H54 (cell line): ENCODE measurements around the gene ARVCF.

Experiments used
- DNase-seq: peaks from one replicate; pipeline ENCODE4 v3.0.0; 2011; ENCODE audit warnings: low spot score, mixed read lengths; ENCODE audit not compliant: insufficient read length
- FAIRE-seq: peaks from 3 replicates; lab custom pipeline; 2011; peaks lifted over from hg19 to GRCh38; lab: Jason Lieb, UNC
- POLR2A ChIP-seq: IDR thresholded peaks from 2 replicates; pipeline ENCODE4 v1.6.1; 2011; ENCODE audit warnings: low read depth, mild to moderate bottlenecking, low read length

Gene ARVCF

DNA sequence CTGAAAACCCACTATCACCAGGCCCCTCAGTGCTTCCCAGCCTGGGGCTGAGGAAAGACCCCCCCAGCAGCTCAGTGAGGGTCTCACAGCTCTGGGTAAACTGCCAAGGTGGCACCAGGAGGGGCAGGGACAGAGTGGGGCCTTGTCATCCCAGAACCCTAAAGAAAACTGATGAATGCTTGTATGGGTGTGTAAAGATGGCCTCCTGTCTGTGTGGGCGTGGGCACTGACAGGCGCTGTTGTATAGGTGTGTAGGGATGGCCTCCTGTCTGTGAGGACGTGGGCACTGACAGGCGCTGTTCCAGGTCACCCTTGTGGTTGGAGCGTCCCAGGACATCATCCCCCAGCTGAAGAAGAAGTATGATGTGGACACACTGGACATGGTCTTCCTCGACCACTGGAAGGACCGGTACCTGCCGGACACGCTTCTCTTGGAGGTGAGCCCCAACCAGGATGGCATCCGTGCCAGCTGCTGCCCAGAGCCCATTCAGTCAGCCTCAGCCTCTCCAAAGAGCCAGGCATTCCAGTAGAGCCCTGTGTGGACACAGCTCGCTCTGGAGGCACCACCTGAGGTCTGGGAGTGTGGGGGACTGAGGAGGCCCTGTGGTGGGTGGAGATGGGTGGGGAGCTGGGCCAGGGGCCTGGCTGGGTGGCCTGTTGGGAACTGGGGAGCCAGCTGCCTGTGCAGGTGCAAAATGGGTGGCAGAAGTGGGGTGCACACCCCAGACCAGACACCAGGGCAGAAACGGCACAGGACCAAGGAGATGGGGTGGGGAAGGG is 52.6 kb downstream of the ARVCF start:
- FAIRE-seq (no peak), DNase-seq (no peak)
- no peak for TF ChIP-seq POLR2A

DNA sequence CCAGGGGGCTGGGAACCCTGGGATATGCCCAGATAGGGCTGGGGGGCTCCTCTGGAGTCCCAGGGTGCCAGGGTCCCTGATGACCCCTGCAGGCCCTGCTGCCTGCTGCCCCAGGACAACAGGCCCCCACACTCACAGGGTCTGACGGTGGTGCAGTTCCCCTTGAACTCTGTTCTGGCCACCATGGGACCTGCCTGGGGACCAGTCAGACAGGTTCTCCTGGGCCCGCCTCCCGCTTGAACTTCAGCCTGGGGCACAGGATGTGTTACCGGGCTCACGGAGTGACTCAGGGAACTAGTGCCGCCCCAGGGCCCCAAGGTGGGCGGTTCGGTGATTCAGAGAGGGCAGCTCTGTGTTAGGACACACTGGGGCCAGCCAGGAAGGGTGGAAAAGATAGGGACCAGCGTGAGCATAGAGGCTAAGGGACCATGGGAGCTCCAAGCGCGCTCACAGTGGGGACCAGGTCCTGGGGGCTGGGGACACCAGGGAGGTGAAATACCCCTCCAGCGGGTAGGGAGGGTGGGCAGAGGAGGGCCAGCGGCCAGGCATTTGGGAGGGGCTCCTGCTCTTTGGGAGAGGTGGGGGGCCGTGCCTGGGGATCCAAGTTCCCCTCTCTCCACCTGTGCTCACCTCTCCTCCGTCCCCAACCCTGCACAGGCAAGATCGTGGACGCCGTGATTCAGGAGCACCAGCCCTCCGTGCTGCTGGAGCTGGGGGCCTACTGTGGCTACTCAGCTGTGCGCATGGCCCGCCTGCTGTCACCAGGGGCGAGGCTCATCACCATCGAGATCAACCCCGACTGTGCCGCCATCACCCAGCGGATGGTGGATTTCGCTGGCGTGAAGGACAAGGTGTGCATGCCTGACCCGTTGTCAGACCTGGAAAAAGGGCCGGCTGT is 53.5 kb downstream of the ARVCF start:
- TF ChIP-seq POLR2A, result no peak
- no peak for DNase-seq
- no peak for FAIRE-seq

DNA sequence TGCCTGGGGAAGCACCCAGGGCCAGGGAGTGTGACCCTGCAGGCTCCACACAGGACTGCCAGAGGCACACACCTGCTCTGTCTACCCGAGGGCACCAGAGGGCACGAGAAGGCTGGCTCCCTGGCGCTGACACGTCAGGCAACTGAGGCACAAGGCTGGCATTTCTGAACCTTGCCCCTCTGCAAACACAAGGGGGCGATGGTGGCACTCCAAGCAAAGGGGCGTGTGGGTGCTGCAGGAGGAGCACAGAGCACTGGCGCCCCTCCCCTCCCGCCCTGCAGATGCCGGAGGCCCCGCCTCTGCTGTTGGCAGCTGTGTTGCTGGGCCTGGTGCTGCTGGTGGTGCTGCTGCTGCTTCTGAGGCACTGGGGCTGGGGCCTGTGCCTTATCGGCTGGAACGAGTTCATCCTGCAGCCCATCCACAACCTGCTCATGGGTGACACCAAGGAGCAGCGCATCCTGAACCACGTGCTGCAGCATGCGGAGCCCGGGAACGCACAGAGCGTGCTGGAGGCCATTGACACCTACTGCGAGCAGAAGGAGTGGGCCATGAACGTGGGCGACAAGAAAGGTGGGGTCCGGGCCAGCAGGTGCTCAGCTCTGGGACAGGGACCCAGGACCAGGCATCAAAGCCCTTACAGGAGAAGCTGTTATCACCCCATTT is 54.2 kb downstream of the ARVCF start:
- TF ChIP-seq POLR2A, result no peak
- DNase-seq, result no peak
- no peak for FAIRE-seq

DNA sequence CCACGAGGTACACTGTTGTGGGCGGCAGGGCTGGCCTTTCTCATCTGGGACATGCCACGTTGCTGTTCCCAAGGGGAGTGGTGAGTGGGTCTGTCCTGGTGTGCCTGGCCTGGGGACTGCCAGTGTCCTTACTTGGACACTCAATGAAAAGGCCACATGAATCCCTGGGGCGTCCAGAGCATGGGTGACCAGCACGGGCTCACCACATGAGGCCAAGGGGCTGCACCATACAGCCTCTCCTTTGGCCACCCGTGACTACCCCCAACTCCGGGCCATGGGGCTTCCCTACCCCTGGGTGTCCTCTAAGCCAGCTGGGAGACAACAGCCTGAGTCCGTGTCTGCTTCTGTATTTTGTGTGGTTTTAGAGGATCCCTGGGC is 54.8 kb downstream of the ARVCF start:
- DNase-seq, result no peak
- no peak for TF ChIP-seq POLR2A
- no peak for FAIRE-seq

DNA sequence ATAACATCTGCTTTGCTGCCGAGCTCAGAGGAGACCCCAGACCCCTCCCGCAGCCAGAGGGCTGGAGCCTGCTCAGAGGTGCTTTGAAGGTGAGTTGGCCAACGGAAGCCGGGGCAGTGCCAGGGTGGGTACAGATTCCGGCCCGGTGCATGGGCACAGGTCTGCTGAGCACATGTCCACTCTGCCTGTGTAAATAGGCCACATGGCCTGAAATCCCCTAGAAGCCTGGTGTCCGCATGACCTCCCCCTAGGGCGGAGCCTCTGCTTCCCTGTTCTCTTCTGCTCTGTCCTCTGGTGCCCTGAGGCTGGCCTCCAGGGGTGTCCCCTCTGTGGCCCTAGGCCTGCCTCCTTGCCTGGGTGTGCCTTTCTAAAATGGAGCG is 55.4 kb downstream of the ARVCF start:
- no peak for TF ChIP-seq POLR2A
- no peak for FAIRE-seq

DNA sequence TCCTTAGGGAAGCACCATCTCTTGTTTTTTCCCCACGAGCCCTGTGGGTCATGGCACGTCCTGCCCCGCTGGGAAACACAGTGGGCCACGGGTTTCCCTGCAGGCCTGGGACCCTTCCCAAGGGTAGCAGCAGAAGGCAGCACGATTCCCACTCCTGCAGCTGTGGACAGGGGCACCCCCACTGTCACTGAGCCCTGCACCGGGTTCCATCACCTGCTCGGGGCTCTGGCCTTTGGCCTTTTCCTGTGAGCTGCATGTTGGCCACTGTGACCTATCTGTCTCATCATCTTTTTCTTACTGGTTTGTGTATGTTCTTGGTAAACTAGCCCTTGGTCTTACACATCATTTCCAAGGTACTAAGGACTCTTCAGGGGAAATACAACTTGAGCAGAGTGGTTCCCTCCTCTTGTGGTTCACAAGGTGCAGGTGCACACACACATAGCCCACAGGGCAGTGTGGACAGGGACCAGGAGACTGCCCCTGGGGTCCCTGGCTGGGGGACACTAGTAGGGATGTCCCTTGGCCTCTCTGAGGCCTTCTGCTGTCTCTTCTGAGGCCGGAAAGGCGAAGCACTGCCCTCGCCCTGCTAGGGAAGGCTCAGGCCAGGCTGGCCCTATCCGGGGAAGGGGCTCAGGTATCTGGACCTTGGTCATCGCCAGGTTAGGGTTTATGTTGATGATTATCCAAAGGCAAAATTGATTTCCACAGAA is 56.0 kb downstream of the ARVCF start:
- DNase-seq (no peak), FAIRE-seq (no peak)
- TF ChIP-seq POLR2A, result no peak

More for the DNA sequence above, 55.4 kb downstream of the ARVCF start:
- DNase-seq, result no peak

DNA sequence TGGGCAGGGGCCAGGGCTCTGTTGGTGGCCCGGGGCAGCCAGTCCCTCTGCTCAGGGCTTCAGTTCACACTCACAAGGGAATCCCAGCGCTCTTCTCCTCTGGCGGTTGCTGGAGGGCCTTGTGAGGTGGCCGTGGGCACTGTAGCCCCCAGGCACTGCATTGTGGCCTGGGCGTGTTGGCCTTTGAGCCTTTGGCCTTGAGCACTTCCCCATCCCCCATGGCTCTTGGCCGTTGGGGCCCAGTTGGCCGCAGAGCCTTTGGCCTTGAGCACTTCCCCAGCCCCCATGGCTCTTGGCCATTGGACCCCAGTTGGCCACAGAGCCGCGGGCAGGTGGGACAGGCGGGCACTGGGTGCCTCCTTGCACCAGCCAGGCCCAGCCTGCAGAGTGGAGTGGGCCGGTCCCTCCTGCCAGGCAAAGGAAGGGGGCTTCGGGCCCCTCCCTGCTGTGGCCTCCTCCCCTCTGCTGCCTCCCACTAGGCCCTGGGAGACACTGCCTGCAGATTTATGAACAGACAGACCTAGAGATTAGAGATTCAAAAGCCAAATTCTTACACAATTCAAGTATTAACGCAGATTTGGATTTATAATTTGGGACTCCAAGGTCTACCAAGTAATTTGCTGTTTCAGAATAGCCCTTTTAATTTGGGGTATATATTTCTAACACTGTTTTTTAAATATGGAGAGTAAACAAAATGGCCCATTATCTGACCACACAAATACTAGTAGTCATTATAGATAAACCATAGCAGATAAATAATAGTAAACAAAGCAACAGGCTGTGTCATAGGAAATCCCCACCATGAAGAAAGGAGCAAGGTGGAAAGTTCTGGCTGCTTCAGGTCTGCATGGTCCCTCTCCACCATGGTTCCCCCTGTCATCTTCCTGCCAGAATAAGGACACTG is 56.8 kb downstream of the ARVCF start:
- DNase-seq (no peak), FAIRE-seq (no peak)
- no peak for TF ChIP-seq POLR2A

DNA sequence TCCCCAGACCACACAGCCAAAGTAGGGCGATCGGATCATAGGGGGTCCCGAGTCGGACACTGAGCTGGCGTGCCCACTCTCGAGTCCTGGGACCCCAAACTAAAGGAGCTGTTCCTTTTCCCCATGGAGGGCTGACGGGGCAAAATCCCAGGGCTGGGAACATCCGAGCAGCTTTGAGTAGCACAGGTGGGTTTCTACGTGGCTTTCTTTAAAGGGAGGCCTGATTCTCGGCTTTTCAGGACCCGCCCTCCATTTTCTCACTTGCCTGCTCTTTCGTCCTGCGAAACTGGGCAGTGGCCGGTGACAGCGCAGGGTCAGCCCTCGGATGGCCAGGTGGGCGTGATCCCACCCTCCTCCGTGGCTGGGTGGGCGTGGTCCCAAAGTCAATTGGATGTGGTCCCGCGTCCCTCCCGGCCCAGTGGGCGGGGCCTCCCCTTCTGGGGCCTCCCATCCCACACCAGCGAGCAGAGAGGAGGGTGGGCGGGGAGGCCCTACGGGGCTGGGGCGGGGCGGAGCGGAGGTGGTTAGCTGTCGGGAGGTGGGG is 57.5 kb downstream of the ARVCF start:
- no peak for TF ChIP-seq POLR2A
- DNase-seq, result no peak
- no peak for FAIRE-seq

DNA sequence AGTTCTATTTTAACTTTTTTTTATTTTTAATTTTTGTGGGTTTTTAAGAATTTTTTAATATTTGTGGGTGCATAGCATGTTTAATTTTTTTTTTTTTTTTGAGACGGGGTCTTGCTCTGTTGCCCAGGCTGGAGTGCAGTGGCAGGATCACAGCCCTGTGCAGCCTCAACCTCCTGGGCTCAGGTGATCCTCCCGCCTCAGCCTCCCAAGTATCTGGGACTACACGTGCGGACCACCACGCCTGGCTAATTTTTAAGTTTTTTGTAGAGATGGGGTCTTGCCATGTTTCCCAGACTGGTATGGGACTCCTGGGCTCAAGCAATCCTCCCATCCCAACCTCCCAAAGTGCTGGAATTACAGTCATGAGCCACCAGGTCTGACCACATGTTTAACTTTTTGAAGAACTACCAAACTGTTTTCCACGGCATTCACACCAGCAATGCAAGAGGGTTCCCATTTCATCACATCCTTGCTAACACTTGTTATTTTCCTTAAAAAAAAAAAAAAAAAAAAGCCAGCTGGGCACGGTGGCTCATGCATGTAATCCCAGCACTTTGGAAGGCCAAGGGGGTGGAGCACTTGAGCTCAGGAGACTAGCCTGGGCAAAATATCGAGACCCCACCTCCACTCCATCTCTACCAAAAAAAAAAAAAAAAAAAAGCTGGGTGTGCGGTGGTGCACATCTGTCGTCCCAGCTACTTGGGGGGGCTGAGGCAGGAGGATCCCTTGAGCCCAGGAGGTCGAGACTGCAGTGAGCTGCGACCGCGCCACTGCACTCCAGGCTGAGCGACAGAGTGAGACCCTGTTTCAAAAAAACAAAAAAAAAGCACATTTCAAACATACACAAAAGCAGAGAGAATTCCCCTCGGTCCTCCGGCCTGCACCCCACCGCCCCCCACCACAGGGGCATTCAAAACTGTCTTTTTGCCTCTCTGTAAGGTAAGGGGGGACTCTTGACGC is 58.3 kb downstream of the ARVCF start:
- no peak for FAIRE-seq
- TF ChIP-seq POLR2A, result no peak

DNA sequence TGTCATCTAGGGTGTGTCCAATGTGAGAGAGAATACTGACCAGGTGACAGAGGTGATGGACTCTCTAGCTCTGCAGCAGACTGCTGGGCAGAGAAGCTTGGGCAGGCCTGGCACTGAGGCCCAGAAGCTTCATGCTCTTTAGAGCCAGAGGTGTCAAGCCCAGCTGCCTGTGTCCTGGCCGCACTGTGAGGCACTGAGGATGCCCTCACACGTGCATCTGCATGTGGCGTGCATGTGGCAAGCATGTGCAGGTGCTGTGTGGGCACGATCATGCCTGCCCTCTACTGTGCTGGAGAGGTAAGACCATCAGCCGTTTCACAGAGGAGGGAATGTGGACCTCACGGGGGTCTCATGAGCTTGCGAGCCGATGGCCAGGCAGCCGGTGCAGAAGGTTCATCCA is 59.2 kb downstream of the ARVCF start:
- DNase-seq, result no peak
- no peak for TF ChIP-seq POLR2A
- FAIRE-seq, result no peak

More for the DNA sequence above, 58.3 kb downstream of the ARVCF start:
- DNase-seq, result no peak
